ENCODE data around the gene CTNNA1. TPM values are rescaled to one million over a fixed set of nuclear protein-coding genes. Genes with fewer than 3 reads are reported as not detected.

The CTNNA1 gene
- total RNA-seq, 4 donors from 2014 or later = 256 to 405 (median 341) TPM

DNA sequence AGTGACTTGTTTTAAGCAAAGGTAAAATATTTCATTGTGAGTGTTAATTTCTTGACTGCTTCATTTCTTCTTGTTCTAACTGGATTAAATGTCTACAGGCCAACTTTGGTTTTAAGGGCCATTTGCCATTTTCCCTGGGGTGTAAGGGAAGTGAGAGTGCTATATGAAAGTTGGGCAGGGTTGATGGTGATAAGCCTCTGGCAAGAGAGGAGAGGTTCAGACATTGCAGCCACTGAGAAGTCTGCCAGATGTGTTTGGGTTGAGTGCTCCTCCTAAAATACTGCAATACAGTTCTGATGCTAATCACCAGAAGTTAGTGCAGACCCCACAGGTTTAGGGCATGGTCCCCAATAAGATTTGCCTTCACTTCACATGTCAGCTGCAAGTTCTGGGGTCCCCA lies 136.8 kb downstream of the CTNNA1 start:
- Histone ChIP-seq H3K4me3 (replicated peaks in 1 of 3) (no peak overlapping the region), H3K27ac (no peak overlapping the region), H3K27me3 (no peaks in the 10 kb centered on the region), H3K9me3 (no peaks in the 10 kb centered on the region), H3K4me1 (peaks cover 0 to 4% of the 10 kb centered on the region in 2 donors), H3K36me3 (peaks cover 21 to 23% of the 10 kb centered on the region in 2 donors)
- TF ChIP-seq, protein P1, sequence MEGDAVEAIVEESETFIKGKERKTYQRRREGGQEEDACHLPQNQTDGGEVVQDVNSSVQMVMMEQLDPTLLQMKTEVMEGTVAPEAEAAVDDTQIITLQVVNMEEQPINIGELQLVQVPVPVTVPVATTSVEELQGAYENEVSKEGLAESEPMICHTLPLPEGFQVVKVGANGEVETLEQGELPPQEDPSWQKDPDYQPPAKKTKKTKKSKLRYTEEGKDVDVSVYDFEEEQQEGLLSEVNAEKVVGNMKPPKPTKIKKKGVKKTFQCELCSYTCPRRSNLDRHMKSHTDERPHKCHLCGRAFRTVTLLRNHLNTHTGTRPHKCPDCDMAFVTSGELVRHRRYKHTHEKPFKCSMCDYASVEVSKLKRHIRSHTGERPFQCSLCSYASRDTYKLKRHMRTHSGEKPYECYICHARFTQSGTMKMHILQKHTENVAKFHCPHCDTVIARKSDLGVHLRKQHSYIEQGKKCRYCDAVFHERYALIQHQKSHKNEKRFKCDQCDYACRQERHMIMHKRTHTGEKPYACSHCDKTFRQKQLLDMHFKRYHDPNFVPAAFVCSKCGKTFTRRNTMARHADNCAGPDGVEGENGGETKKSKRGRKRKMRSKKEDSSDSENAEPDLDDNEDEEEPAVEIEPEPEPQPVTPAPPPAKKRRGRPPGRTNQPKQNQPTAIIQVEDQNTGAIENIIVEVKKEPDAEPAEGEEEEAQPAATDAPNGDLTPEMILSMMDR (IDR thresholded peaks at IDR 0.05) = no peak
- no peak for TF ChIP-seq POLR2A (IDR thresholded peaks at IDR 0.05)
- no peak for DNase-seq
- intact Hi-C loops (cut with DNase I) = no loop called here

DNA sequence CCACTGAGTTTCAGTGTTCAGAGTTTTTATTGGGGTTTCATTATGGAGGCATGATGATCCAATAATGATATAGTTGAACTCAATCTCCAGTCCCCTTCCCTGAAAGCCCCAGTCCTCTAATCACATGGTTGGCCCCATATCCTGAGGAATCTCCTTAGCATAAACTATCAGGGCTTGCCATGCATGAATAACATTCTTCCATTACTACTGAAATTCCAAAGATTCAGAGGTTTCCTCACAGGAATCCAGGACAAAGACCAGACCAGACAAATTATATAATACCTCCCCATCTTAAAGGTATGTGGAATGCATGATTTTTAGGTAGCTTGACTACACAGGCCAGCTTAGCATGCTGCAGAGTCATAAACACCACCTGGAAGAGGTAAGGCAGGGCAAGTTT lies 137.4 kb downstream of the CTNNA1 start:
- Histone ChIP-seq H3K27ac (no peak overlapping the region), H3K4me1 (no peaks in the 10 kb centered on the region), H3K36me3 (peaks cover 21 to 23% of the 10 kb centered on the region in 2 donors), H3K4me3 (replicated peaks in 1 of 3) (no peak overlapping the region), H3K27me3 (no peaks in the 10 kb centered on the region), H3K9me3 (no peaks in the 10 kb centered on the region)
- no peak for TF ChIP-seq POLR2A (IDR thresholded peaks at IDR 0.05)
- TF ChIP-seq, protein P1 (IDR thresholded peaks at IDR 0.05) = no peak
- DNase-seq = no peak
- intact Hi-C loops (cut with DNase I) = no loop called here

DNA sequence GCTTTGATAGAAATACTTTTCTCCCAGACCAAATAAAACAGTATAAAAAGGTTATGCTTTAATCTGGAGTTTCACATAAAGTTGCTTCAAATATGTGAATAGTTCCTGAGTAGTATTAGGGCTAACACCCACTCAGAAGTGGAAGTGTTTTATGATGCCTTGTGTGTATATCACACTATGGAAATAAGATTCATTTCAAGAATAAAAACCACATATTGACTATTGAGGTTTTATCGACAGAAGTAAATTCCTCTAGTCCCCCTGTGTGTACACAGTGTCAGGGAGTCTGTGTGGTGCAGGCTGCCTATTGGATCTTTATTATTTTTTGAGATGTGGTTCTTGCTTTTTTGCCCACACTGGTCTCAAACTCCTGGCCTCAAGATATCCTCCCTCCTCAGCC lies 142.7 kb downstream of the CTNNA1 start:
- Histone ChIP-seq H3K4me3 (replicated peaks in 1 of 3) (no peak overlapping the region), H3K4me1 (peaks cover 0 to under 1% of the 10 kb centered on the region in 2 donors), H3K9me3 (no peaks in the 10 kb centered on the region), H3K27ac (no peak overlapping the region), H3K36me3 (peaks cover 0 to 4% of the 10 kb centered on the region in 2 donors), H3K27me3 (no peaks in the 10 kb centered on the region)
- intact Hi-C loops (cut with DNase I) = no loop called here
- TF ChIP-seq POLR2A (IDR thresholded peaks at IDR 0.05) = no peak
- TF ChIP-seq, protein P1 (IDR thresholded peaks at IDR 0.05) = no peak
- DNase-seq = no peak
- WGBS, 2 donors = 82 to 89% methylated on average over 1 of the region's 1 CpG

DNA sequence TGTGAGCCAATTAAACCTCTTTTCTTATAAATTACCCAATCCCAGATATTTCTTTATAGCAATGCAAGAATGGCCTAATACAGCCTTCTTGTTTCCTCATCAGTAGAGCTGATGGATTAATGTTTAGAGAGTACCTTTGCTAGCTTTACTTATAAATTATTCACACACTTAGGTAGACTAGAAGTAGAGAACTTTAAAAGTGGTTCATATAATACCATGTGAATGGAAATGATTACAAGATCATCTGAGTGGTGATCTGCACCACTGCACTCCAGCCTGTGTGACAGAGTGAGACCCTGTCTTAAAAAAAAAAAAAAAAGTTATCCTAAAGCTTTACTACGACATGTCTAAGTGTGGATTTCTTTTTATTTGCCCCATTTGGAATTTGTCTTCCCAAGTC lies 145.1 kb downstream of the CTNNA1 start:
- Histone ChIP-seq H3K4me1 (peaks cover 8 to 11% of the 10 kb centered on the region in 2 donors), H3K9me3 (no peaks in the 10 kb centered on the region), H3K36me3 (no peaks in the 10 kb centered on the region), H3K27me3 (no peaks in the 10 kb centered on the region), H3K4me3 (replicated peaks in 1 of 3) (no peak overlapping the region), H3K27ac (no peak overlapping the region)
- no peak for TF ChIP-seq POLR2A (IDR thresholded peaks at IDR 0.05)
- TF ChIP-seq, protein P1 (IDR thresholded peaks at IDR 0.05) = no peak
- WGBS, 2 donors = 91 to 94% methylated on average over 1 of the region's 1 CpG
- DNase-seq = no peak
- intact Hi-C loops (cut with DNase I) = no loop called here

DNA sequence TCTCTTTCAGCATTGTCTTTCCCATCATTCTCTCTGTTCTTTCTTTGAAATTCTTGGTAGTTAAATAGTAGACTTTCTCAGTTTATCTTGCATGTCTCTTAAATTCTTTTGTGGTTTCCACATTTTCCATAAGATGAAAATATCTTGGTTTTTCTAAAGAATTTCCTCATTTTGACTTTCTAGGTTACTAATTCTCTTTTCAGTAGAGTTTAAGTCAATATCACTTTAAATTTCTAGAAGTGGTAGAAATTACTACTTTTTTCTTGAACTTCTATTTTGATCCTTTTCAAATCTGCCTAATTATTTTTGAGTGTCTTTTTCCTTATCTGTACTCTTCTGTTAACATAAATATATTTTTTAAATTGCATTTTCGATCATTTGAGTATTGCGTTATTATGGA lies 145.5 kb downstream of the CTNNA1 start:
- TF ChIP-seq, protein P1 (IDR thresholded peaks at IDR 0.05) = no peak
- TF ChIP-seq POLR2A (IDR thresholded peaks at IDR 0.05) = no peak
- no peak overlapping the region for H3K27ac ChIP-seq
- no peak for DNase-seq
- no peaks in the 10 kb centered on the region for H3K9me3 ChIP-seq
- H3K4me1 ChIP-seq = peaks cover 8 to 11% of the 10 kb centered on the region in 2 donors
- H3K27me3 ChIP-seq = no peaks in the 10 kb centered on the region
- 96 to 99% methylated on average over 2 of the region's 2 CpGs for WGBS, 2 donors
- H3K4me3 ChIP-seq (replicated peaks in 1 of 3) = no peak overlapping the region
- H3K36me3 ChIP-seq = no peaks in the 10 kb centered on the region
- intact Hi-C loops (cut with DNase I) = no loop called here

All from thyroid gland (tissue), 4 donors.